Stimulated activated CD4-positive, alpha-beta T cell treated with anti-CD3 and anti-CD28 coated beads, Interleukin-4, amount 100 ng/mL, for 1 hour (primary cell): ENCODE data around the gene DNAH17.
A peak's percentile ranks its signal among the peaks of the same experiment; 100 is the strongest.

Experiments
- DNase-seq: peaks from one replicate; pipeline ENCODE4 v3.0.0-alpha.2; 2020

DNAH17 gene

DNA sequence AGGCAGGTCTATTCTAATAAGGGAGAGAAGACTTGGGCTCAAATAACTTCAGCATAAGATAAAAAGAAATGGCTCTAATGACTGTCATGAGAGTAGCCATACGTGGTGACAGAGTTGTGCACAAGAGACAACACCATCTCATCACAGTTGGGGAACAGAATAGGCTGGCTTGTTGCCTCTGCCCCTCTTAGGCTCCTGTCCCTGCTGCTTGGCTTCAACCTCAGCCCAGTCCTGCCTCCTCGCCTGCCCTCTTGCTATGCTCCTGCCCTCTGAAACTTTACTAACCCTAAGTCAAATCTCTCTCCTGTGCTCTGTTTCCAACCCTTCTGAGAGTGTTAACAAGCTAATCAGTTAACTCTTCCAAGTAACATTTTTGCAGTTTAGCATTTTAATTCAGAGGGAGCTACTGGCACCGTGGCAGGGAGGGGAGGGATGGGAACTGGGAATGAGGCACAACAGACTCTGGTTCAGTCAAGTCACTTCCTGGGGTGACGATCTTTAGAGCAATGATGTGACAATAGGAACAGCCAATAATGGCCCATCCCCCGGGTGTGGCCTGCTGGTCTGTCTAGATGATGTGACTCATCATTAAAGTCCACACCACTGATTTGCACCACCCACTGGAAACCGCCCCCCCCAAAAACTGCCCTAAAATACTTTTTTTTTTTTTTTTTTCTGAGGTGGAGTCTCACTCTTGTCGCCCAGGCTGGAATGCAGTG lies 35.5 kb downstream of the DNAH17 start:
- DNase-seq = no peak

DNA sequence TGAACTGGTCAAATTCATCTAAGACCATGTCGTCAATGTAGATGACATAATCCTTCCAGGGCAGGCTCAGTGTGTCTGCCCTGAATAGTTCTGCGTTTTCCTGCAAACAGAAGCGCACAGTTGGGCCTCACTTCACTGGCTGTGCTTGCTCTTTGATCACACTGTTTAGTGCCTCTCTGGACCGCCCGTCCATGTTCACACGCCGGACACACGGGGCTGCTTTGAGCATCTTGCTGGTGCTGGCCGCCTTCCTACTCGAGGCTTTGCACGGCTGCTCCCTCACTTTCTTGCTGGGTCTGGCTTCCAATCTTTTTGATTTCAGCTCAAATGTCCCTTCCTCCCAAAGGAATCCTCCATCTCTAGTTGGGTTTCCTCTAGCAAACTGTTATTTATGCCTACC lies 37.4 kb downstream of the DNAH17 start:
- DNase-seq = no peak

GRCh38 chr17:78538033-78538776 lies 39.0 kb downstream of the DNAH17 start:
- DNase-seq = no peak

DNA sequence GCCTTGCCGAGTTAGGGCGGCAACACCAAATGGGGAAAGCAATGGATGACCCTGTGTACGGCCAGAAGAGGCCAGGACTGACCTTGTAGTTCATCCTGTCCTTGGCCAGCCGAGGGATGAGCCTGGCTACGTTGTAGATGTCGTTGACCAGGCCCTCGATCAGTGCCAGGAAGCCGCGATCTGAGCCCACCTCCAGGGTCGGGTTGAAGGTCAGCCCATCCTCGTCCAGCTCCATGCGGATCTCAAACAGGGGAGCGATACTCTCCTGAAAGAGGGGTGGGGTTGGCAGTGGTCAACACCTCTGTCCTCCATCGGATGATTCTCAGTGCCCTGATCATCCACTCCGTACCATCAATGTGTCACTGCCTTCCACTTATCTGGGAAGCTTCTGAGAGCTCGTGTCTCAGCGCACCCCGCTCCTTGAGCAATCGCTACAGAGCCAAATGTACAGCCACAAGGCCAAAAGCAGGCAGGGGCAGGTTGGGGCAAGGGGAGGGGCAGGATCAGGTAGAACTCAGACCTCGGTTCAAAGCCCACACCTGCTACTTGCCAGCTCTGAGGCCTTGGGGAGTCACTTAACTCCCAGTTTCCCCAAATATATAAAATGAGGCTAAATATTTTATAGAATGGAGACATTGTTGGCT lies 39.9 kb downstream of the DNAH17 start:
- no peak for DNase-seq

DNA sequence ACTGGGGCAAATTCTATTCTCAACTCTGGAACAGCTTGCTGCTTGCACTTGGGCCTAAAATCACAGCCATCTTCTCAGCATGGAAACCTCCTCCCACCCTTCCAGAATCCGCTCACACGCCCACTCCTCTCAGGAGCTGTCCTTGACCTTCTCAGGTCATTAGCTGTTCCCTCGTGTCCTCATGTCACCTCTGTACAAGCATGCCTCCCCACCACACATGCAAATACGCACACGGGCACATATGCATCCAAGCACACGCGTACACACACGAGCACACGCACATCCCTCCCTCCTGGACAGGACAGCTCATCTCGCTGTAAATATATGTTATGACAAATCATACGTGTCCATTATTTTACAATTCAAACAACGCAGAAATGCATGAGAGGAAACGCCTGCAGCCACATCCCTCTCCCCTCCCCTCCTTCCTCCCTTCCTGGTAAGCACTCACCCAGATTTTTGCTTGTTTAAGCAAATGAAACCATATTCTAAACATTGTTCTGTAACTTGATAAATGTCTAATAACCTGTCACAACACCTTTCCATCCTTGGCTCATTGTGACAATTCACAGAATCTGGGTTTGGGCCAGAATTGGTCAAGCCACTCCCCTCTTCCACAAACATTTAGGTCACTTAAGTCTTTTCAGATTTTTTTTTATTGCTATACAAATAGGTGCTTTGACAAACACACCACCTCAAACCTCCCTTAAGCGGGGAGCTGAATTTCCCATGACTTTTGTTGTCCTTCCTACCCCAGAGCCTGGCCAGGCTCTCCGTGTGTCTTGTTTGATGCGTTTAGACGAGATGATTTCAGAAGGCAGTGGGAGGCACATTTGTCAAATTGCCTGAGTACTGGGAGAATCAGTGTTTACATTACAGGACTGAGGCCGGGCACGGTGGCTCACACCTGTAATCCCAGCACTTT lies 41.7 kb downstream of the DNAH17 start:
- no peak for DNase-seq

DNA sequence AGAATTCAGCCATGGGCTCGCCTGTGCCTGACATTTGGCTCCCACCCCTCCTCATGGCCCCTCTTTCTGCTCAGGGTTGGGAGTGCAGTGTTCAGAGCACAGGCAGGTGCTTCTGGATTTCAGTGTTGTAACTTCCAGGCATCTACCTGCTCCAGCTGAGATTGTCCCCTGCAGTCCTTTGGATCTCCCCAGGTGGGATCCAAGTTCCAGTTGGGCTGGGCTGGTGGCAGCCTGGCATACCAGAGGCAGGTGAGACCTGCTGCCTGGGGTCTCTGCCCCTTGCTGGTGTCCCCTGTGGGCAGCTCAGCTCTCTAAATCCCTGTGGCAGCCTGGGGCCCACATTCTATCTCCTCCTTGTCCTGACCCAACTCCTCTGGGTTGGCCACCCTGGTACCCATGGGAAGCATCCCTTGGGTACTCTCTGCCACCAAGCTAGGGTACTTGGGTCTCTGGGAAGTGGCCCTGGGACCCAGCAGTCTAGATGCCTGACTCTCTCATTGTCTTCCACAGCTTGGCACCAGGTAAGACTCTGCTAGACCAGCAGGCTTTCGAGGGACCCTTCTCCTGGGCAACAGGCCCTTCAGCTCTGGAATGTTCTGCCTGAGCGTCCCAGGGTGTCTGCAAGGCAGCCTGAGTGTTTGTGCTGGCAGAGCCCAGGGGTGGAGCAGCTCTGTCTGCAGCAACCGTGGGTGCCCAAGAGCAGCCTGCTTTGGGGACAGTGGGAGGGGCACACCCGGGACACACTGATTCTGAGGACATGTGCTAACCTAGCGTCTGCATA lies 42.5 kb downstream of the DNAH17 start:
- no peak for DNase-seq

DNA sequence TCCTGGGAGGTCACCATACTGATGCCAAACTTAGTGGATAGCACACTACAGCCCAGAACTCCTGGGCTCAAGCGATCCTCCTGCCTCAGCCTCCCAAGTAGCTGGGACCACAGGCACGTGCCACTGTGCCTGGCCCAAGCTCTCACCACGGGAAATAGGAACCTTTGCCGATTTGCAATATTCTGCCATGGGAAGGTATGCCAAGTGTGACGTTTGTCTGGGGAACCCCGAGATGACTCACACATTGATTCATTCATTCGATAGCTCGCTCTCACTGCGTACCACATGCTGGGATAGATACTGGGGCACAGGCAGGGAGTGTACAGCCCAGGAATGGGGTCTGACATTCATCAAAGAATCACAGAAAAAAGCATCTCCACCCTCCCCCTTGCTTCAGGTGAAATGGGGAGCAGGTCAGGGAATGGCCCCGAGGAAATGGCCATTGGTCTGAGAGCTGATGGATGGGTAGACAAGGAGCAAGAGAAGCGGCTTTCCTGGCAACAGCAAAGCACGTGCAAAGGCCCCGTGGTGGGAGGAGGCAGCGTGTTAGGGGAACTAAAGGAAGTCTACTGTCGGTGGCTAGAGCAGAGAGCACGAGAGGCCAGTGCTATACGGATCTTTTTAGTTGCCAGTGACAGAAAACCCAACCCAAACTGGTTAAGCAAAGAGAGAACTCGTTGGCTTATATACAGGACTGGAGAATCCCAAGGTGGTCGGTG lies 44.1 kb downstream of the DNAH17 start:
- DNase-seq = peak; percentile 8

DNA sequence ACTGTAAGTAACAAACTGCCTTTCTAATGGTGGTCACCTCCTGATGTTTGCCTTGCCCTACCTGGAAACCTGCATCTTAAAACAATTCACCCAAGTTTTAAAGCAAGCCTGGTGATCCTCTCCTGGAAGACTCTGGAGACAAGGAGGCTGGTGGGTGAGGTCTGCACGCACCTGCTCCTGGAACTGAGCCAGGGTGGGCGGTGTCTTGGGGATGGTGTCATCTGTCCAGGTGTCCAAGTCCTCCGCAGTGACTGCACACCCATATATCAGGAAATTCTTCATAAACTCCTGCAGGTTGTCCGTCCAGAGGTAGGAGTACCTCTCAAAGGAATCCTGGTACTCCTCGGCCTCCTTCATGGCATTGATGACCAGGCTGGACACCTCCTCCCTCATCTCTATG lies 44.9 kb downstream of the DNAH17 start:
- DNase-seq = no peak

GRCh38 chr17:78530675-78531074 lies 46.5 kb downstream of the DNAH17 start:
- no peak for DNase-seq

- no peak for DNase-seq
These were observed 47.1 kb downstream of the DNAH17 start for GRCh38 chr17:78529871-78530670.

- DNase-seq = no peak
These were observed 47.9 kb downstream of the DNAH17 start for GRCh38 chr17:78529251-78529650.

- DNase-seq = no peak
These were observed 48.7 kb downstream of the DNAH17 start for GRCh38 chr17:78528541-78528940.

- no peak for DNase-seq
These were observed 49.9 kb downstream of the DNAH17 start for GRCh38 chr17:78527345-78527744.

GRCh38 chr17:78526231-78527025 lies 50.8 kb downstream of the DNAH17 start:
- DNase-seq = no peak

DNA sequence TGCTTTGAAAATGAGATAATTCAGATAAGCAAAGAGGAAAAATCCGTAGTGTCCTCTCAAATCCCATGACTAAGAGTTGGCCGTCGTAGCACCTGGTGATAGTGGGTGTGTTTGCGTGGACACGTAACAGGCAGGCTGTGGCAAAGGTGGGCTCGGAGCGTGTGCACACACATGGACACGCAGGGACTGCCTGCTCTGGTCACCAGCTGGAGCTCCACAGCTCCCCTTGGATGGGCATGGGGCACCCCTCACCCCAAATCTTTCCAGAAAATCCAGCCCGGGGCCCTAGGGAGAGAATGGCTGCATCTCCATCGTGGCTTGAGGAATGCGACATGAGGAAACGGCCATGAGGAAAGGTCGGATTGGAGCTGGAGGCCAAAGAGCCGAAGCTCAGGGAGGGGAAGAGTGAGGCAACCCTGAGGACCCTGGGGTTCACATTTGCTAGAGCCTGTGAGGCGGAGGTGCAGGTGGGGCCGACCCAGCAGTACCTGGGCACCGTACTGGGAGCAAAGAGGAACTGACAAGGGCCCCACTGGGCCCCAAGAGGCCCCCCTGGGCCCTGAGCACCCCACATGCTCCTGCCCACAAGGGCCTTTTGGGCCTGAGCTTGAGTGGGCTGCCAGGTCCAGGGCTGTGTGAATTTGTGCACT lies 51.6 kb downstream of the DNAH17 start:
- DNase-seq = no peak

DNA sequence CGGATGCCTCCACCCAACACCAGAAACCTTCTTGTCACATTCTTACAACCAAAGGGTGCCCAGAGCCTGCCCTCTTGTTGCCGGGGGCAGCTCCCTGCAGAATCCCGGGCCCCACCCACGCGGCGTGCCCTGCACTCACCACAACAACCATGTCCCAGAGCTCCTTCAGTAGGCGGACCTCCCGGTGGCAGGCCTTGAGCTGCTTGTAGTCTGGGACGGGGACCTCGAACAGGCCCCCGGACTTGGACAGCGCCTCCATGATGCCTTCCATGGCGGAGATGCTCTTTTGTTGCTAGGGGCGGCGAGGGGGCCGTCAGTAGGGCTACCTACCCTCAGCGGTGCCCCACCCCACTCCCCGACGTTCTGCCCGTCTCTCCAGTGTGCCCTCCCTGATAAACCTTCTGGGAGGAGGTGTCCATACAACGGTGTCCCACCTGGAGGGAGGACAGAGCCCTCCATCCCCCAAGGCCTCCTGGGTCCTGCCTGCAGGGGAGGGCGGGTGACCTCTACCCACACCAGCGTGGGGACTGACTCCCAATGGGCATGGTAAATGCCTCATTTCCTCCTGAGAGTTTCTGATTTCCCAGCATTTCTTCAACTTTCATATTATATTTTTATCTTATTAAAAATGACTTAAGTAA lies 52.2 kb downstream of the DNAH17 start:
- DNase-seq = no peak

GRCh38 chr17:78523934-78524655 lies 53.1 kb downstream of the DNAH17 start:
- DNase-seq = no peak
